ENCODE data around the gene MTHFD1.
A peak's percentile ranks its signal among the peaks of the same experiment; 100 is the strongest.

Gene MTHFD1

GRCh38 chr14:64450255-64450654 lies 62.1 kb downstream of the MTHFD1 start:
- no peak for DNase-seq

GRCh38 chr14:64454671-64455070 lies 66.5 kb downstream of the MTHFD1 start:
- DNase-seq, result no peak

- no peak for DNase-seq
Observed at GRCh38 chr14:64459405-64460136, 71.4 kb downstream of the MTHFD1 start.

GRCh38 chr14:64461221-64461620 lies 73.1 kb downstream of the MTHFD1 start:
- DNase-seq, result no peak

DNA sequence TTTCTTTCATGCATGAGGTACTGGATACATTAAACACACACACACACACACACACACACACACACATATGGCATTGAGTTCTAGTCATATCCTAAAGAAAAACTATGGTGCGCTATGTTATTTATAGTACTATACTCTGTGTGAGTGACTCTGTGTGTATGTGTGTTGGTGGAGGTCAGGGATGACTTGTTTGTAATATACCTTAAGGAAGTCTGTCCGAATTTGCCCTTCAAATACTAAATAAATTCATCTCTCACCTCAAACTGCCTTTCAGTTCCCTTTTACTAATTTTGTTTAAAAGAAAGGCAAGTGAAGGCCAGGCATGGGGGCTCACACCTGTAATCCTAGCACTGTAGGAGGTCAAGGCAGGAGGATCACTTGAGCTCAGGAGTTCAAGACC lies 75.0 kb downstream of the MTHFD1 start:
- no peak for DNase-seq

DNA sequence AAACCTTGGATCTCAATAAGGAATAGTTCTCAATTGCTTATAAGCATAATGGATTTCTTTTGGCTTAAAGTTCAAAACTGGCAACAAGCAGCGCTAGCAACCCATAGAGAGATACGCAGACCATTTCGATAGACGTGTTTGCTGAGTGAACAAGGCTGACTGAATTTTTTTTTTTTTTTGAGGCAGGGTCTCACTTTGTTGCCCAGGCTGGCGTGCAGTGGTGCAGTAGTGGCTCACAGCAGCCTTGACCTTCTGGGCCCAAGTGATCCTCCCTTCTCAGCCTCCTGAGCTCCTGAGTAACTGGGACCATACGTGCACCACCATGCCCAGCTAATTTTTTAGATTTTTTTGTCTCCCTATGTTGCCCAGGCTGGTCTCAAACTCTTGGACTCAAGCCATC lies 75.7 kb downstream of the MTHFD1 start:
- no peak for DNase-seq

DNA sequence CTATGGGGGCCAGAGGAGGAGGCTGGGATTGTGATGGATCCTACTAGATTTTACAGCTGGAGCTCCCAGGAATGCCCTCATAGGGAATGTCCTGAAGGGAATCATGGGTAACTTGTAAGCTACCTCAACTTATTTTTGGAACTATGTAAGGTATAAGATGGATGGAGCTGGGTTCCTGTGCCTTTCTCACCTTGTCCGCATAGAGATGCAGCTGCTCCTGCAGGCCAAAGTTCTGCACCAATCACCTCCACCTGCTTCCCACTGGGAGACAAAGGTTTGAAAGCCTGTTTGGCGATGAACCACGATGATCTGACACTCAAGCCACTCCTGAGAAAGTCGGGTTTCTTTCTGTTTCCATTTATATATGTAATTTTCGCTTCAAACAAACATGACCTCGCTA lies 76.5 kb downstream of the MTHFD1 start:
- no peak for DNase-seq

DNA sequence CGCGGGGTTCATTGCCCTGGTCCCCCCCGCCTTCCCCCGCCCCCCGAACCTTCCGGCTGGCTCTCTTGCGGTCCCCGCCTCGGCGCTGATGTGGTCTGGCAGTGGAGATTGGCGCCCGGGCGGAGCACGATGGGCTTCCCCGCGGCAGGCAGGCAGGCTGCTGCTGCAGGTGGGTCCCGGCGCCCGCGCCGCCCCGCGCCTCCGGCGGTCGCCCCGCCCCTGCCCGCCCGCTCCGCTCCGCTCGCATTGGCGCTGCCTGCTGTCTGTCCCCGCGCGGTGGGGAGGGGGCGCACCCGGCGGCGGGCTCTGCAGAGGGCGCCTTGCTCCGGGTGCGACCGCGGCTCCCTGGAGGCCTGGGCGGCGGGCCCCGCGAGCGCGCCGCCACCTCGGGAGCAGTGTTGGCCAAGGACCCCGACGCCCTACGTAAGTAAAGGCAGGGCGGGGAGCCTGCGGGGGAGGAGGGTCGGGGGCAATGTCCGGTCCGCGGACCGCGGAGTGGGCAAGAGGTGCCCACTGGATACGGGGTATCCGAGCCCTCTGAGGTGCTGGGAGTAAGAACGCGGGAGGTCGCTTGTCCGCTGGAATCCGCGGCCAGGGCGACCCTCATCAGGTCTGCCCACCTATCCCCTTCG lies 77.2 kb downstream of the MTHFD1 start, which contains the start of gene AKAP5:
Gene AKAP5, plus strand, starts transcription at position 309 of the 632 bp plus-strand sequence. CDS start 2,896 bp downstream, outside the sequence.
- DNase-seq, result peak; percentile 45

- DNase-seq, result no peak
Observed at GRCh38 chr14:64465831-64466554, 77.8 kb downstream of the MTHFD1 start.

DNA sequence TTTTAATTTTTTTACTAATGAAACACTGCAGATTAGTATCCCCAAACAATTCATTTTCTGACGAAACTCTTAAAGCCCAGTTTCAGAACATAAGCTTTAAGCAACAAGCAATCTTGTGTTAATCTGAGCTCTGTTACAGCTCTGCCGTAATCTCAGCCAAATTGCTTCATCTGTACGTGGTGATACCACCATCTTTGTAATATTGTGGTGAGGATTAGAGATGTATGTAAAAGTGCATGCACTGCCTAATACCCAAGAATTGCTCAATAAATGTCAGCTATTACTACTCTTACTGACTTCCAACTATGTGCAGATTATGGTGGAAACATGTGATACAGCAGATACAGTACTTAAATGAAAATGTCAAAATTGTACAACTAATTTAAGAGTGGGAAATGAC lies 78.9 kb downstream of the MTHFD1 start:
- peak; percentile 26 for DNase-seq

DNA sequence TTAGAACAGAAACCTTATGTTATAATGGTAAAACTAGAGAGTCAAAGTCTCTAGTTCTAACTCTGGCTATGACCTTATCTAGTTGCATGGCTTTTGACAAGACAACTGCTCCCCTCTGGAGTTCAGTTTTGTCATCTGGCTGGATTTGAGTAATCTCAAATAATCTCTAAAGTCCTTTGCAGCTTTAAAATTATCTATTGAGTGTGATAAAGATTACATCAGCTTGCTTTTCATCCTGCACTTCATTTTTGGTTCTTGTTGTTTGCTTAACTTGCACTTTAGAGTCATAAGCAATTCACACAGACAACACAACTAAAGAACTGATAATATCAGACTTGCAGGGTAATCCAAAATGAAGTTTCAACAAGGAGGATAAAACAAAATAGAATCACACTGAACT lies 79.4 kb downstream of the MTHFD1 start:
- no peak for DNase-seq

- DNase-seq, result no peak
Observed at GRCh38 chr14:64468451-64468850, 80.3 kb downstream of the MTHFD1 start.

DNA sequence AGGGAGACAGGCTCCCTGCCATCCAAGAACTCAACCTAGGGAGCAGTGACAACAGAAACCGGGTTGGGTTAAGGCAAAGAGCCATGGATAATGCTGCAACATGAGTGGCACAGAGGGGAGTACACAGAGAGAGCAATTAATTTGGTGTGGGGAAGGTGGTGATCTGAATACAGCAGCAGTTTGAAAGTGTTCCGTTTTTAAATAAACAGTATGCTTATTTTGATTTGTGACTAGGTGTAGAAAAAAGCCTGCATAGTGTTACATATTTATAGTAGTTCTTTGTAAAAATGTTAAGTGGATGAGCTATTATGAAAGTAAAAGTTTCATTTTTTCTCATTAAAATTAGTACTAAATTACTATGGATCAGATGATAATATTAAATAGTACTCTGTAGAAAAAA lies 85.9 kb downstream of the MTHFD1 start:
- DNase-seq, result no peak

- no peak for DNase-seq
Observed at GRCh38 chr14:64474698-64475097, 86.5 kb downstream of the MTHFD1 start.

DNA sequence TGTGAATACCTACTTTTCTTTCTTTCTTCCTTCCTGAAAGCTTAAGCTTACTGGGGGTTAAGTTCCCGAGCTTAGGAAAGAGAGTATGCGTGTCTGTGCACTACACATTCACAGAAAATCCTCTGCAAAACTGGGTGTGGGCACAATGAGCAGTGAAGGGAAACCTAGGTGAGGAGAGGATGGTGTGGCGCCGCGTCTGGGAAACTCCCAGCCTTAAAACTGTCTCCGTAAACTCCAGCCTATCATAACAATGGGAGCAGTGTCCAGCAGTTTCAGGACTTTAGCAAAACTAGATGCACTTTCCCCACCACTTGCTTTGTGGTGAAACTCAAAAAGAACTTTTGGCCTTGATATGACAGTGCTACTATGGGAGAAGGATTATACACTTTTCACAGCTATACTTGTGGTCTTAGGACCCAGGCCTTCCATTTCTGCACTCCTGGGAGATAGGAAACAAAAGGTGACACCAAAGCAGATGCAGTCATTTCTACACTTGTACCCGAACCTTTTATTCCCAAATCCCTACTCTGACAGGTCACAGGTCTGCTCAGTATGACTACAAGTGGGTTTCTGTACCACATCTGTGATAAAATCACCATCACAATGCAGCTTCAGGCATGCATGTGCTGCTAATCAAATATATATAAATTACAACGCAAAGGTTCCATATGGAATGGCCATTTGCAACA lies 87.6 kb downstream of the MTHFD1 start:
- DNase-seq, result no peak

DNA sequence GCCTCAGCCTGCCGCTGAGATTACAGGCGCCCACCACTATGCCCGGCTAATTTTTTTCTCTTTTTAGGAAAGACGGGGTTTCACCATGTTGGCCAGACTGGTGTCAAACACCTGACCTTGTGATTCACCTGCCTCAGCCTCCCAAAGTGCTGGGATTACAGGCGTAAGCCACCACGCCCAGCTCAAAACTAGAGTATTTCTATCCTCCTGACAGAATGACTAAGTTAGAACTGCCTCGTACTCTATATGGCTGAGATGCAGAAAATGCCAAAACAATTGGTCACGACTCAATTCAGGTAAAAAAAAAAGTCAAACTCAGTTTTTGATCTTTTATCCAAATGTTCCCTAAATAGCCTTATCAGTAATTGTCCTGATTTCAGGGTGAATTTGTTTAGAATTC lies 88.3 kb downstream of the MTHFD1 start:
- DNase-seq, result no peak

- DNase-seq, result peak; percentile 65
Observed at GRCh38 chr14:64478634-64479250, 90.6 kb downstream of the MTHFD1 start.

GRCh38 chr14:64488590-64489099 lies 100.5 kb downstream of the MTHFD1 start:
- no peak for DNase-seq

GRCh38 chr14:64491637-64492036 lies 103.5 kb downstream of the MTHFD1 start:
- no peak for DNase-seq

GRCh38 chr14:64493455-64493854 lies 105.3 kb downstream of the MTHFD1 start:
- DNase-seq, result no peak

DNA sequence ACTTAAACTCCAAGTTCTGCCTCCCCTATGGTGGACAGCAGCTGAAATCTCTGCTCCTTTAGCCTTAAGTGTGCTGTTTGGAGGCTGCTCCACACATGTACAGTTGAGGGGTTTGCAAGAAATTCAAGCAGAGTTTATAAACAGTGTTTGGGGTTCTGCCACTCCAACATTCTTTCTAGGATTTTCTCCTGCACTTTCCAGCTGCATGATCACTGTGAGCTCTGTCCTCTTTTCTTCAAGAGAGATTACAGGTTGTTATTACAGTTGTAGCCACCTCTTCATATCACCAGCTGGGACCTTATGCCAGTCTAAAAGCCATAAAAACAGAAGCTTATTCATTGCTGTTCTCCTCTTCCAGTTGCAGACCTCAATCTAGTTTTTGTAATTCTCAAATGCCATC lies 107.1 kb downstream of the MTHFD1 start:
- no peak for DNase-seq

GRCh38 chr14:64496764-64497163 lies 108.6 kb downstream of the MTHFD1 start:
- no peak for DNase-seq

GRCh38 chr14:64500088-64500487 lies 111.9 kb downstream of the MTHFD1 start:
- no peak for DNase-seq
